ENCODE results near the gene DHODH.

- TF ChIP-seq CEBPZ (IDR thresholded peaks at IDR 0.05; ENCODE audit: low read depth, low read length) (no peak), FOXK2 (IDR thresholded peaks at IDR 0.05) (no peak)
Measured at GRCh38 chr16:72018470-72018869, 9.9 kb downstream of the DHODH start.

Measured in GM12878 (cell line).